Colonic mucosa (tissue), 4 donors: Measurements from ENCODE around the gene ARL15. TPM values are rescaled to one million over a fixed set of nuclear protein-coding genes. Genes with fewer than 3 reads are reported as not detected.

ENCODE experiments used
- DNase-seq: peaks from one replicate; pipeline ENCODE4 v3.0.0-alpha.2; 2020
- H3K27ac ChIP-seq: fragments of 200-600 bp; one replicate; pipeline ENCODE4 v1.8.0; 2021
- H3K27me3 ChIP-seq: fragments of 200-600 bp; one replicate; pipeline ENCODE4 v1.8.0; 2021
- H3K36me3 ChIP-seq: fragments of 200-600 bp; one replicate; pipeline ENCODE4 v1.8.0; 2021
- H3K4me1 ChIP-seq: fragments of 200-600 bp; one replicate; pipeline ENCODE4 v1.8.0; 2021; ENCODE audit warnings: mild to moderate bottlenecking
- H3K4me3 ChIP-seq: fragments of 200-600 bp; one replicate; pipeline ENCODE4 v1.8.0; 2021
- H3K9ac ChIP-seq, 2 donors: one replicate each; pipeline ENCODE4 v1.7.0; 2013; ENCODE audit warnings: control low read depth in 2 of 2, low read depth in 2 of 2, low read length in 2 of 2
- H3K9me3 ChIP-seq: fragments of 200-600 bp; one replicate; pipeline ENCODE4 v1.8.0; 2021
- CTCF ChIP-seq: fragments of 200-600 bp; IDR thresholded peaks from one replicate; pipeline ENCODE4 v1.8.0; 2022; ENCODE audit warnings: antibody characterized with exemption, mild to moderate bottlenecking
- intact Hi-C: fragments of 100-400 bp; cut with DNase I; formaldehyde crosslinking; loops from one replicate; pipeline ENCODE4 v1.14.1; 2022
- total RNA-seq, 2 donors: library from RNA; stranded (reverse); fragmentation: NEBNext Ultra II Directional in 1 of 2; extraction: Animal tissue kit (Norgen Biotek cat#: 25700) in 1 of 2; gene quantifications; one replicate each; pipeline ENCODE4 v1.2.1, GENCODE V29; 2021
- donor health status: healthy.
- donor health status: DM: no; HTN: no; CAD: no.
- donor health status: DM: no; HTN: no; CAD: no.

ARL15 gene
- total RNA-seq, 2 donors from 2014 or later, result 18.4 to 35.1 TPM

DNA sequence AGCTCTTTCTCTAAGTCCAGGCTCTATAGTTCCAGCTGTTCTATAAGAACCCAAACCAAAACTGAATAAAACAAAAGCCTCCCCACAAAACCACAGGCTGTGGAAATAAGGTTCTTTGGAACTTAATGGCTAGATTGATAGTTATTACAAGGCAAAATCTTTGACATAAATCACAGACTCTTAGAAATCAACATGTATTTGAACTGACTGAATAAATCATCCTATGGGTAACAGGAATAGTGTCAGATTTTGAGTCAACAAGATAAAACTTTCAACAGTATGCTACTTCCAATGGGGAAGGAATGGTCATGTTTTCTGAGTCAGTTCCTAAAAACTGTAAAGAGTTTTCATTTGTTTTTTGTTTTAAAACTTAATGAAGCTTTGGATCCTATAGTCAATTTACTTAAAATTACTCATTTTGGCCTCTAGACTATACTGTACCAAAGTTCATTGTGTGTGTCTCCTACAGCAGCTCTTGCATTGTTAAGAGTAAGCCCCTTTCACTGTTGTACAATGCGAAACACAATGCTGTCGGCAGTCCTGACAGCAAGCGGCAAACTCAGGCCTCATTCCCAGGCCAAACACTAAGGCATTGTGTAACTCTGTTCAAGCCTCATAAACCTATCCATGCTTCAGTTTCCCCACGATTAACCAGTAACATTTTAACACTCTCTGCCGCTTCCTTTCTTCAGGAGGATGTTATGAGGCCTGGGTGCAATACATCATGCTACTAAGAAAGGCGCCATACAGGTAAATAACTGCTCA is 134.1 kb downstream of the ARL15 start:
- Histone ChIP-seq H3K4me3 (no peak overlapping the region), H3K27ac (no peak overlapping the region), H3K9ac (no peak overlapping the region), H3K27me3 (no peaks in the 10 kb centered on the region), H3K4me1 (peaks cover 10% of the 10 kb centered on the region), H3K9me3 (no peaks in the 10 kb centered on the region), H3K36me3 (no peaks in the 10 kb centered on the region)
- no peak for DNase-seq
- no peak for TF ChIP-seq CTCF
- intact Hi-C loops, result no loop called here

- no peaks in the 10 kb centered on the region for H3K9me3 ChIP-seq
- DNase-seq, result no peak
- TF ChIP-seq CTCF, result no peak
- no peak overlapping the region for H3K27ac ChIP-seq
- H3K4me1 ChIP-seq, result peaks cover 6% of the 10 kb centered on the region
- no peak overlapping the region for H3K9ac ChIP-seq
- H3K27me3 ChIP-seq, result no peaks in the 10 kb centered on the region
- H3K36me3 ChIP-seq, result no peaks in the 10 kb centered on the region
- H3K4me3 ChIP-seq, result no peak overlapping the region
- intact Hi-C loops, result no loop called here
Measured at GRCh38 chr5:54173251-54173650, 137.1 kb downstream of the ARL15 start.

DNA sequence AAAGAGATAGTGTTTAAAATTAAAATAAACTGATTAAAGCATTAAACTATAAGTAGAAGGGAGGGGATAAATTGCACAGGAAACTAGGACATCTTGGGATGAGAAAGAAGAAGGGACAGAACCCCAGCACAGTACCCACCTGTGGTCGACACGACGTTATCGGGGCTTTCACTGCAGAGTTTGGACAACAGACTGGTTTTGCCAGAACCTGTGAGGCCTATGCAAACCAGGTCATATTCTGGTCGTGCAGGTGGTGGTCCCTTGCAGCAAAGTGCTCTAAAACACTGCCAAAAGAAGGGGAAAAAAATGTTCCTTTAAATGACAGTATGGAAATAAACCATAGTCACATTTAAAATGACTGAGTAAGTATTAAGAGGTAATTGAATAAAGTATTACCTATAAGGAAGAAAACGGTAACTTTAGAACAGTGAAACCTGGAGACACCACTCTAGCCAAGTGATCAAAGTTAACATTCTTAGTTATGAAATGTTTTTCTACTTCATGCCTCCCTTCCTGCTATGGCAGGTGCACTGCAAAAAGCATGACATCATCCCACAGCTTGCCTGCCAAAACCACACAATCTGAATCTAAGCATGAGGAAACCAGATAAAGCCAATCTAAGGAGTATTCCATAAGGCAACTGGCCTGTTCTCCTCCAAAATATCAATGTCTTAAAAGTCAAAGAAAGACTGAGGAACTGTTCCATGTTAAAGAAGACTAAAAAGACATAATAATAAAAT is 138.6 kb downstream of the ARL15 start:
- Histone ChIP-seq H3K27ac (no peak overlapping the region), H3K9ac (no peak overlapping the region), H3K4me3 (no peak overlapping the region), H3K27me3 (no peaks in the 10 kb centered on the region), H3K9me3 (no peaks in the 10 kb centered on the region), H3K36me3 (no peaks in the 10 kb centered on the region), H3K4me1 (no peaks in the 10 kb centered on the region)
- intact Hi-C loops, result no loop called here
- no peak for TF ChIP-seq CTCF
- peak; percentile 36 for DNase-seq

GRCh38 chr5:54165687-54166086 is 144.7 kb downstream of the ARL15 start:
- TF ChIP-seq CTCF, result no peak
- no peaks in the 10 kb centered on the region for H3K27me3 ChIP-seq
- no peaks in the 10 kb centered on the region for H3K4me1 ChIP-seq
- H3K4me3 ChIP-seq, result no peak overlapping the region
- DNase-seq, result no peak
- intact Hi-C loops, result no loop called here
- no peak overlapping the region for H3K9ac ChIP-seq
- no peak overlapping the region for H3K27ac ChIP-seq
- H3K36me3 ChIP-seq, result no peaks in the 10 kb centered on the region
- no peaks in the 10 kb centered on the region for H3K9me3 ChIP-seq

DNA sequence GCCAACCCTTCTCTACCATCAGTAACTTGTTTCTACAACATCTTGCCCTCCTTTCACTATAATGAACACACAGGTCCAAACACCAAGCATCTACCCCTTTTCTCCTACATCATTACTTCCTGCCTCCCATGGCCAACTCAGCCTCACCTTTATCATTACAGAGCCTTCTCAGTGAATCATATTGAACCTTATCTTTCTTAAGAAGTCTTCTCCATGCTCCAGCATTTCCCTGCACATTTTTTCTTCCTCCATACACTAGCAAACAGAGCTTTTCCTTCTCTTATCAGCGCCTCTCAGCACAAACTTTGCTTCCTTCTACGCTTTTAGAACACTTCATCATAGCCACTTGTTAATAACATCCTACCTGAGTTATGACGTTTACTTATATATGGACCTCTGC is 148.2 kb downstream of the ARL15 start:
- H3K27ac ChIP-seq, result no peak overlapping the region
- no peak overlapping the region for H3K4me3 ChIP-seq
- intact Hi-C loops, result no loop called here
- no peaks in the 10 kb centered on the region for H3K36me3 ChIP-seq
- no peak overlapping the region for H3K9ac ChIP-seq
- no peaks in the 10 kb centered on the region for H3K4me1 ChIP-seq
- no peak for DNase-seq
- H3K9me3 ChIP-seq, result no peaks in the 10 kb centered on the region
- no peak for TF ChIP-seq CTCF
- no peaks in the 10 kb centered on the region for H3K27me3 ChIP-seq
